ENCODE measurements around the gene PGP.

PGP gene

DNA sequence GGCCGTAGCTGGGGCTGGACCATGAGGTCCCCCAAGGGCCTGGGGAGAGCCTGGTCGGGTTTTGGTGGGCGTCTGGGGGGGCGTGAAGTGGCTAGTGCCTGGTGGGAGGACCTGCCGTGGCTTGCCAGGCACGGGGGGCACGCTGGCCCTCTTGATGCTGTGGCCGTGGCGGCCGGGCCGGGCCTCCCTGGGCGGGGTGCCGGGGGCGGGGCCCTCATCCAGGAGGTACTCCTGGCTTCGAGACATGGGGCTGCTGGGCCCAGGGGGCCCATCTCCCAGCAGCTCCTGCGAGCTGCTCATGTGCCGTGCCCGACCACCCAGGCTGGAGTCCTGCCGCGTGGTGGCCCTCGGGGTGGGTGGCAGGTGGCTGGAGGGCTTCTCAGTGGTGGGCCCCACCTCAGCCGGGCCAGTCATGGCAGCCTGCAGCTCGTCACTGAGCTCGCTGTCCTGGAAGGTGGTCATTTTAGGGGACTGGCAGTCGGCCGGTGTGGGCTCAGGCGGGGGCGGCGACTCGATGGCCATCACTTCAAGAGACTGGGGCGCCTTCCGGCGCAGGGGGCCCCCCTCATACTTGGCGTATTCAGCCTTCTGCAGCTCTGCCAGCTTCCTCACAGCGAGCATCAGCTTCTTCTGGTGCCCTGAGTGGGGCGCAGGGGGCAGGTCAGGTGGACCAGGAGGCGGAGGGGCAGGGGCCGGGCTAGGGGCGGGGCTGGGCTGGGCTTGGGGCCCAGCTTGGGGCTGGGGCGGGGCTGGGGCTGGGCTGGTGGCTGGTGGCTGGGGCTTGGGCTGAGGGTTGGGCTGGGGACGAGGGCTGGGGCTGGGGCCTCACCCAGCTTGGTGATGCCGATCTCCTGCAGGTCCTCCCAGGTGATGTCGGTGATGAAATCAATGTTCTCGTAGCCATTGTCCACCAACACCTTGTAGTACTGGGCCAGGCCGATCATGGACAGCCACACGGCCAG lies 33.4 kb downstream of the PGP start:
- no peak for DNase-seq (ENCODE audit: low read depth)

DNA sequence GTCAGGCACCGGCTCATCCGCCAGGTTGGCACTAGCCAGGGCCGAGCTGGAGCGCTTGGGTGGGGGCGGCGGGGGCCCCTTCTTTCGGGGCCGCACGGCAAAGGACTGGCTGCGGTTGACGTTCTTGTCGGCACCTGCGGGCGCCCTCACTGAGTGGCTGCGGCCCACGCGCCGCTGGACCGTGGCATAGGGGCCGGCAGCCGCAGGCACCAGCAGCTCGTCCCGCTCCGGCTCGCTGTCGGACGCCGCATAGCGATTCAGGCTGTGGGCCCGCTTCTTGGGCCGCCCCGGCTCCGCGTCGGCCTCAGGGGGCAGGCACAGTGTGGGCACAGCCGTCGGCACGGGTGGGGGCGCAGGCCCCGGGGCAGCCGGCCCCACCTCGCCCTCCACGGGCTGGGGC lies 34.2 kb downstream of the PGP start:
- no peak for DNase-seq (ENCODE audit: low read depth)

DNA sequence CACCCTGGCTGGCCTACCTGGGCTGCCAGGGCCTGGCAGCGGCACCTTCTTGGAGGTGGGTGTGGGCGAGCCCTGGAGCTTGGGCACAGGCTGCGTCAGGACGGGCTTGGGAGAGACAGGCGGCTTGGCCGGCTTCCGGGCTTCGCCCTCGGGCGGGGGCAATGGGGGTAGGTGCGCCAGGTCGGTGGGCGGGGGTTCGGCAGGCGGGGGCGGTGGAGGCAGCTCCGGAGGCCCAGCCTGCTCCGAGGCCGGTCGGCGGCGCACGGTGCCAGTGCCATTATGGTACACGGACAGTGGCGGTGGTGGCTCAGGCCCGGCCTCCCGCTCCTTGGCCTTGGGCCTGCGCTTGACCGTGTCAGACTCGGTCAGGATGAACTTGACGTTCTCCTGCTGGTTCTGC lies 35.1 kb downstream of the PGP start:
- DNase-seq (ENCODE audit: low read depth) = no peak

- DNase-seq (ENCODE audit: low read depth) = no peak
Measured at GRCh38 chr16:2179107-2179501, 35.5 kb downstream of the PGP start.

- DNase-seq (ENCODE audit: low read depth) = no peak
Measured at GRCh38 chr16:2178321-2179106, 36.1 kb downstream of the PGP start.

DNA sequence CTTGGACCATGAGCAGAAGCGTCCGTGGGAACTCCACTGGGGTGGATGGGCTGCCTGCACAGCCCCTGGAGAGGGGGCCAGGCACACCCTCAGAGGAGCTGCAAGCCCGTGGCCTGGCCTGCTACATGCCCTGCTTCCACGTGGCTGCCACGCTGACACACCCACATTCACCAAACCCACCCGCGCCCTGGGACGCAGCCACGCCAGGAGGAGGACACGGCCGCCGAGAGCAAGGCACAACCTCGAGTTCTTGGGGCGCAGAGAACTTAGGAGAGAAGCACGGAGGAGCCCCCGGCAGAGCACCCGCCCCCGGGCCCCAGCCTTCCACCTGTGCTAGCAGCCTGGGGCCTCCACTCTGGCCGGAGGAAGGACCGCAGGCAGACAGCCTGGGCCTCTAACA lies 37.1 kb downstream of the PGP start:
- no peak for DNase-seq (ENCODE audit: low read depth)

DNA sequence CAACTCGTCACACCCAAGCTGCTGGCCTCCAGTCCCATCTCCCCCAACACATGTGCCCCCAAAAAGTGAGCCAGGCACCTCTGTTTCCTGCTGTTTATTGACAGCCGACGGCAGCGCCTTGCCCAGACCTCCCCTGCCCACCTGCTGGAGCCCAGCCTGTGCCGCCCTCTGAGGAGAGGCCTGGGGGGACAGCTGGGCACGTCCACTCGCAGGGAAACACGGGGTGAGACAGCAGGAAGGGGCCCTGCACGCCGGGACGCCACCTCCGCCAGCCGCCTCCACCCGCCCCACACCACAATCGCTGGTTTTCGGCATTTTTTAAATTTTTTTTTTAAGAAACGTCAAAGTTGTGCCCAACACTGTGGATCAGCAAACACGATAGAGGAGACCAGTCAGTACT lies 37.5 kb downstream of the PGP start:
- no peak for DNase-seq (ENCODE audit: low read depth)

DNA sequence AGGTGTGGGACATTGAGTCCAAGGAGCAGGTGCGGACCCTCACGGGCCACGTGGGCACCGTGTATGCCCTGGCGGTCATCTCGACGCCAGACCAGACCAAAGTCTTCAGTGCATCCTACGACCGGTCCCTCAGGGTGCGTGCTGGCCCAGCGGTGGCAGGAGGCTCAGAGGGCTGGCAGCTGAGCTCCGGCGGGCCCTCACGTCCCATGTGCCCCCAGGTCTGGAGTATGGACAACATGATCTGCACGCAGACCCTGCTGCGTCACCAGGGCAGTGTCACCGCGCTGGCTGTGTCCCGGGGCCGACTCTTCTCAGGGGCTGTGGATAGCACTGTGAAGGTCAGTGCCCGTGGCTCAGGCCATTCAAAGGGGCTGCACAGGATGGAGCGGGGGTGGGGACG lies 38.6 kb downstream of the PGP start:
- DNase-seq (ENCODE audit: low read depth) = no peak

- no peak for DNase-seq (ENCODE audit: low read depth)
Measured at GRCh38 chr16:2175454-2175853, 39.2 kb downstream of the PGP start.

GRCh38 chr16:2174396-2175131 lies 40.1 kb downstream of the PGP start:
- no peak for DNase-seq (ENCODE audit: low read depth)

- no peak for DNase-seq (ENCODE audit: low read depth)
Measured at GRCh38 chr16:2173916-2174315, 40.7 kb downstream of the PGP start.

DNA sequence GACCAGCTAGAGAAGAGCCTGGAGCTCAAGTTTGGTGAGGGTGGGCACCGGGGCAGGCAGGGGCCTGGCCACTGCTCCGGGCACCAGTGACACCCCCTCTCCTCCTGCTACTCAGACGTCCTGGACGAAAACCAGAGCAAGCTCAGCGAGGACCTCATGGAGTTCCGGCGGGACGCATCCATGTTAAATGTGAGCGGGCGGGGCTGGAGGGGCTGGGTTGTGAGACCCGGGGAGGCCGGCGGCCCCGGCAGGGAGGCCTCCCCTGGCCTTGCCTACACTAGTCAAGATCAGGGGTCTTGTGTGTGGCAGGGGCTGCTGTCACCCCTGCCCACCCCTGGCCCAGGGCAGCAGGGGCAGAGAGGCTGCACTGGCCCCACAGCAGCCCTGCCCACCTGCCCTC lies 41.3 kb downstream of the PGP start:
- DNase-seq (ENCODE audit: low read depth) = no peak

DNA sequence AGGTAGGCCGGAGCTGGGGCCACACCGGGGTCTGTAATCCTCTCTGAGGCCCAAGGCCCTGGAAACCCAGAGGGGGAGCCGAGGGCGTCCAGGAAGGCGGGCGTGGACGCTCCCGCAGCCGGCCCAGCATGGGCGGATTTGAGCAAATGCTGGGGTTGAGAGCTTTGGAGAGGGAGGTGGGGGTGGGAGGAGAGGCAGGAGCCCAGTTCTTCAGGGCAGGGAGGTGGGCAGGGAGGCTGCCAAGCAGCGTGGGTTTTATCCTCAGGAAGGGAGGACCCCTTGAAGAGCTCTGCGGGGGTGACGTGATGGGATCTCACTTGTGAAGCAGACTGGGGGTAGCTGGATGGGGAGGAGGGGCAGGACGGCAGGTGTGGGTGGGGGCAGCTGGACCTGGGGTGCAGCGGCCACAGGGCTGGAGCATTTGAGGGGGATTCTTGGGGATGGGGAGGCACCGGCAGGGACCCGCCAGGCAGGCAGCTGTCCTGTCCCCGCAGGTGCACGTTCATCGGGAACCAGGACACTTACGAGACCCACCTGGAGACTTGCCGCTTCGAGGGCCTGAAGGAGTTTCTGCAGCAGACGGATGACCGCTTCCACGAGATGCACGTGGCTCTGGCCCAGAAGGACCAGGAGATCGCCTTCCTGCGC lies 41.8 kb downstream of the PGP start:
- DNase-seq (ENCODE audit: low read depth) = no peak

- no peak for DNase-seq (ENCODE audit: low read depth)
Measured at GRCh38 chr16:2171601-2172178, 43.0 kb downstream of the PGP start.

GRCh38 chr16:2170587-2171435 lies 43.8 kb downstream of the PGP start:
- DNase-seq (ENCODE audit: low read depth) = no peak

DNA sequence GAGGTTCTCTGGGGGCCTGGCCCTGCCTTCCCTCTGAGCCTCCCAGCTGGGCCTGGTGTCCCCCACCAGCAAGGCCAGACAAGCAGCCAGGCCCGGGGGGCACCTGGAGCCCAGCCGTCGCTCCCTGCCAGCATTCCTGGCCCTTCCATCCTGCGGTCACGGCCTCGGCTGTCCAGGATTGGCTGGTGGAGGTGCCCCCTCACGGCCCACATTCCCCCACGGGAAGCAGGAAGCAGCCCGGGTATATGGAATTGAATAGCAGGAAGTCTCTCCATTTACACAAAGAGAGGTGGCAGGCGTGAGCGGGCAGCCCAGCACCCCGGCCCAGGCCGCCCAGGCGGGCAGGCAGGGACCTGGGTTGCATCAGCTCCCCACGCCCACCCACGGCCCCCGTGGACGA lies 44.6 kb downstream of the PGP start:
- DNase-seq (ENCODE audit: low read depth) = no peak

DNA sequence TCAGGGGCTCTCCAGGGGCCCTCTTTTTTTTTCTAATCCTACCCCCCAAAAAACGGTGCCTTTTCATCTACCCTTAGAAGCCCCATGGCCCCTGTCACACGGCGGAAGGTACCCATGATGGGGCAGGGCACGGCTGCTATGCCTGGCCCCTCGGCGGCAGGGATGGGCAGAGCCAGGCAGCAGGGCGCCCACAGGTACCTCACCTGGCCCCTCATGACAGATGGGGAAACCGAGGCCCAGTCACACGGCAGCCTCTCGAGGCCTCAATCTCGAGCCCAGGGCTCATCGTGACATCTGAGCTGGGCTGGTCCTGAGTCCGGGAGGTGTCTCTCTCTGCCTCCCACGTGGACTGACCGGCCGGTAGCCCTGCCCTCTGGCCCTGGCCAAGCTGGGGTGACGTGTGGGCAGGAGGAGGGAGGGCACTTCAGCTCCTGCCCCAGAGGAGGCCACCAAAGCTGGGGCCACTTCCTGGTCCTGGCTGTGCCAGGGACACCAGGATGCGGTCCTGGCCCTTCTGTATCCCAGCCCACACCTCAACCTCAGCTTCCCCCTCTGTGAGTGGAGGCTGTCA lies 47.5 kb downstream of the PGP start:
- no peak for DNase-seq (ENCODE audit: low read depth)

- DNase-seq (ENCODE audit: low read depth) = no peak
Measured at GRCh38 chr16:2166263-2167067, 48.2 kb downstream of the PGP start.

- DNase-seq (ENCODE audit: low read depth) = no peak
Measured at GRCh38 chr16:2165861-2166260, 48.8 kb downstream of the PGP start.
